HG02759 (cell line): ENCODE results near the gene EEF1E1.

Experiments used
- ATAC-seq: cut with Tn5 transposase; IDR thresholded peaks from one replicate; pipeline ENCODE4 v1.9.1; 2021; ENCODE audit warnings: mild to moderate bottlenecking, moderate library complexity; ENCODE audit not compliant: unreplicated experiment

EEF1E1 gene

DNA sequence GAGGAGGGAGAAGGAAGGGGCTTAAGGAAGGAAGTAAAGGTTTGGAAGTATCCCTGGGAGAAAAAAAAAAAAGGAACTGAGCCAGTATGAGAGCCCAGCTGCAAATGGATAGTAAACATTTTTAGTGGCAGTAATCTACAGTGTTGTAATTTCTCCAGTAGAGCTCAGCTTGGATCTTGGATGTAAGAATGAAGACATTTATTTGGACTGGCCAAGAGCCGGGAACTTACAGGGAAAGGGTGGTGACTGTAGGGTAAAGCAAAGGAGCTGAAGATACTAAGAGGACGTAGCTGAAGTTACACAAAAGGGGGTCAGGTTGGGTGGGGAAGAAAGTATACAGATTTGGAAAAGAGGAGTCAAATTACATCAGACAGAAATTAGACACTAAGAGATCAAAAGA is 13.5 kb downstream of the EEF1E1 start:
- no peak for ATAC-seq

DNA sequence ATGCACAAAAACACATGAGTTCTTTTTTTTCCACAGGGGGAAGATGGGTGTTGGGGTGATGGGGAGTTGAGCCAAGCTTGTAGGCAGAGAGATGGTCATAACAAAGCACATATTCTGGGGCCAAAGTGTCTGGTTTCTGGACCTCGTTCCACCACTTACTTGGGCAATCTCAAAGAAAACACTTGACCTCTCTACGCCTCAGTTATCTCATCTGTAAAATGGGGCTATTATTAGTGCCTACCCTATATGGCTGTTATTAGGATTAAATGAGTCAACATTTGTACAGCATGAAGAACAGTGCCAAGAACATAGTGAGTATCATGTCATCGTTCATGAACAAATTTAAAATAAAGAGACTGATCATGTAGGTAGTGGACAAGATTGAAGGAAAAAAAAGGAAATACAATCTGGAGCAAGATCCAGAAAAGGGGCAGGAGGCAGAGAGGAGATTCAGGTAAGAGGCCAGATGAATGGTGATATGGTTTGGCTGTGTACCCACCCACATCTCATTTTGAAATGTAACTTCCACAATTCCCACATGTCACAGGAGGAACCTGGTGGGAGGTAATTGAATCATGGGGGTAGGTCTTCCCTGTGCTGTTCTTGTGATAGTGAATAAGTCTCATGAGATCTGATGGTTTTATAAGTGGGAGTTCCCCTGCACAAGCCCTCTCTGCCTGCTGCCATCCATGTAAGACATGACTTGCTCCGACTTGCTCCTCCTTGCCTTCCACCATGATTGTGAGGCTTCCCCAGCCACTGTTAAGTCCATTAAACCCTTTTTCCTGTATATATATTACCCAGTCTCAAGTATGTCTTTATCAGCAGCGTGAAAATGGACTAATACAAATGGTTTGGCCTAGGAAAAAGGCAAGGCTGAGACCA is 14.2 kb downstream of the EEF1E1 start:
- no peak for ATAC-seq

DNA sequence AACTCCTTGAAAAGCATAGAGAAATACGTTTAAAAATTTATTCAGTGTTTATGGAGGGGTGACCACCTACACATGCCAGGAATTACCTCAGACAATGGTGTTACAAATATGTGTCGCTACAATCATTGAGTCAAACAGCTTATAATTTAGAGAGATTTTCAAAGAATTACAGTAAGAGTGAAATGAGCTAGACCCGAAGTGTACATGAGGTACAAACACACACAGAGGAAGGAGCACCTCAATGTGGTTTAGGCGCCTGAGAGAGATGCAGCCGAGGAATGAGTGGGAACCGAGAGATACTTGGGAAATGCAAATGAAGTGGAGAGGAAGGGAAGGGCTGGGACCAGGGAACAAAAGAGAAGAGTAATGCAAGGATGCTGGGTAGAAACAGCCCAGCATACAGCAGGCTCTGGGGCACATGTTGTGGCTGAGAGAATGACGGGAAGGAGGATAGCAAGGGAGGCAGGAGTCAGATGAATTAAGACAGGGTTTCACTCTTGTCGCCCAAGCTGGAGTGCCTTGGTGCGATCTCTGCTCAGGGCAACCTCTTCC is 15.5 kb downstream of the EEF1E1 start:
- ATAC-seq: no peak

DNA sequence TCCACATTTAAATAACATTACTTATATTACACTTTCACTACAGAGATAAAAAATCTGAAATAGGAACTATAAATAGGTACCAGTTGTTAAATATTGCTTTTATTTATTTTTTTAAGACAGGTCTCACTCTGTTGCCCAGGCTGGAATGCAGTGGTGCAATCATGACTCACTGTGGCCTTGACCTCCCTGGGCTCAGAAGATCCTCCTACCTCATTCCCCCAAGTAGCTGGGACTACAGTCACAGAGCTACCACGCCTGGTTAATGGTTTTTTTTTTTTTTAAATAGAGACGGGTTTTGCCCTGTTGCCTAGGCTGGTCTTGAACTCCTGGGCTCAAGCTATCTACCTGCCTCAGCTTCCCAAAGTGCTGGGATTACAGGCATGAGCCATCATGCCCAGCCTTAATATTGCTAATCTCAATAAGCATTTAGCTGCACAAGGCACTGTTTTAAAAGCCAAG is 17.3 kb downstream of the EEF1E1 start:
- ATAC-seq: no peak

DNA sequence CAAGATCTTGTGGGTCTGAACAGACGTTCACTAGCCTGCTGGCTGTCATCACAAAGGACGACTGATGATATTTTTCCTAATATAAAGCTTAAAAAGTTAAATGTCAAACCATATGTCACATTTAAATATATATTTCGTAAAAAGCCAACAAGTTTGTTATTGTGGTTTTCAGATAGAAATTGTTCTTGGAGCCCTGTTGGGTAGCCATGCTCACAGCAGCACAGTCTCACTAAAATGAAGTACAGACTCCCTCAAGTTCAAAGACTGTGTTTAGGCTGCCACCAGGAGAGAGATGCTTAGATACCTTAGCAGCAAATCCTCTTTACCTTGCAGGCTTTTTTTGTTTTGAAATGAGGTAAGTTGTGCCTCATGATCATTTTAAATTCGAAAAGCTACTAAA is 17.8 kb downstream of the EEF1E1 start:
- ATAC-seq: no peak

DNA sequence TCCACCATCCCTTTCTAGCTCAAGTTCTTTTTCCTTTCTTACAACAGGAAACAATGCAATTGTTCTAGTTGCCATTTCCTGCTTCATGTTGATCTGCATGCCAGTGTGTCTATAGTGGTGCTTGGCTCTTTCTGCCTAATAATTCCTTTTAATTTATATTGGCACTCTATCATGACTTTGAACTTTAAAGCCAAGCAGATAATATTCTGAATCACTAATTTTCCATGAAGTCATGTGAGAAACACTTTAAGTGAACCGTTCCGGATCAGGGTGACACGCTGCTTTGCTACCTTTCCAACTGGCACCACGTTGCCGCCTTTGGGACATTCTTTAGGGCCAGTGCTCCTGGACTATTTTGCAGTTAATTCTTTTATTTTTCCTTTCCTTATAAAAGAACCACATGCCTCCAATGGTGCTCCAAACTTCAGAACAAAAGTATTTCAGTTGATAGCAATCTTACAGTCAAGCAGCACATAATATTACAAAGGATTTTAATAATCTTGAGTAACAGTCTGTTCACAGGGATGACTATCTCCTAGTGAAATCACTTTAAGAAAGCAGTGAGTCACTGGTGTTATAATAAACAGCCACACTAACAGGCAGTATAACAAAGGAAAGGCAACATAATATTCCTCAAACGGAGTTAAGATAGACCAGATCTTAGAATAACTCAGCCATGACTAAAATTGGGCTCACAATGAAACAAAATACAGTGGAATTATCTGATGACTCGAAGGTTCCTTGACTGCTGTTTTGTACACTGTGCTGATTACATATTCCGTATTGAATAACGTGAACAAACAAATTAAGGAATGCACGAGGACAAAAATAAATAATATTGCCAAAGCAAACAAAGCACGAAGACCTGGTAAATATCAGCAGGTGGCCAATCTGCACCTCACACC is 19.1 kb downstream of the EEF1E1 start:
- ATAC-seq: no peak

DNA sequence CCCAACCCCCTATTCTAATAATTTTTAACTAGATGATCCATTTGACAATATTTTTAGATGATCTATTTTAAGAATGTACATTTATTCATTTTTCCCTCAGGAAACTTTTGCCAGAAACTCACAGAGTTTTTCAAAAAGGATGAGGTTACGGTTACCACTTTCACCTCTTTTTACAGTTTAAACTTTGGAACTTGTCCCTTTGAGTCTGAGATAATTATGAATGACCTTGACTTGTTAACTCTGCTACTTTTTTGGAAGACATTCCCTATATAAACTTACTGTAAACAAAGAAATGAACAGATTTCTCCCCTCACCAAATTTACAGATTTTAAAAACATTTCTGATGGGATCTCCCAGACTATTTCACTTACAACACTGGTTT is 19.8 kb downstream of the EEF1E1 start:
- no peak for ATAC-seq

DNA sequence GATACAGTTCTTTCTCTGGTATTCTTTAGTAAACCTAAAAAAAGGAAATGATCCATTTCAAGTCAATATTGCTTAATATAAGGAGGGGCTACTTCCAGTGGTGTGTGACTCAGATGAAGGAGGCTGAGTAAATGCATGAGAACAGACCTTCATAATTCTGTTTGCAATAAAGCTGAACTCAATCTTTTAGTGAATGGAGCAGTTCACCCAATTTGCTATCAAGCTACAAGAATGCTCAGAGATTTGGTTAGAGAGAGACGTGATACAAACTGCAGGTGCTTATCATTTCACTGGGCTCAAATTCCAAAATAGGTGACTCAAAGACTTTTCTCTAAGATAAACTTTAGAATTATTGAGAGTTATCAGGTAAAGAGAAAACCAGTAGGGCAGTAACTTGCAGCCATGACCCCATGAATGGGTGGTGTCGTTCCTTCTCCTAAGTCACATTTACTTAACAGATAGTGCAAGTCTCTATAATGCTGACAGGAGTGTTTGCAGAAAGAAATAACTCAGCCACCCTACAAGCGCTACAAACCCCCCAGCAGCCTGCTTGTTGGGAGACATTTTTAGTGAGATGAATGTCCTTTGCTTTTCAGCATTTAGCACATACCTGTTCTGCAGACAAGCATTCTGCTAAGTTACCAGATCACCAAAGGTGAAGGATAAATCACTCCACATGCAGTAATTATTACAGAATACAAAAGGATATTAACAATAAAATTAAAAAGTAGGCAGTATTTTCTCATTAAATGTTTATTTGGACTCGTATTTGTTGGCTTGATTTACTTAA is 21.8 kb downstream of the EEF1E1 start:
- ATAC-seq: no peak

DNA sequence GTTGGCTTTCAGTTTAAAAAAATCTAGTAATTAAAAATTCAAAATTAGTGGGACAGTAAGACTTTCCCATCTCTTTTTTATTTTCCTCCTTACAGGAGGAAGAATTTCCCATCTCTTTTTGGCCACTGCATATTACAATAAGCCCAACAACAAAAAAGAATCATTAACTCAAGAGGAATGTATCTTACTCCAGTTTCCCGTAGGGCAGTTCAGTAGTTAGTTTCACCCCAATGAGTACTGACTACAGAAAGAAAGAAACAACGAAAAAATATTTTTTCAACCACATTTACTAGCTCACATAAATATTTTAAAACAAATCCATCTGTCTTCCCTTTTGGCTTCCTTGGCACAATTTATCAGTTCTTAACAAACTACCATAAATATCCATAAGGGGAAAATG is 23.2 kb downstream of the EEF1E1 start:
- ATAC-seq: no peak

DNA sequence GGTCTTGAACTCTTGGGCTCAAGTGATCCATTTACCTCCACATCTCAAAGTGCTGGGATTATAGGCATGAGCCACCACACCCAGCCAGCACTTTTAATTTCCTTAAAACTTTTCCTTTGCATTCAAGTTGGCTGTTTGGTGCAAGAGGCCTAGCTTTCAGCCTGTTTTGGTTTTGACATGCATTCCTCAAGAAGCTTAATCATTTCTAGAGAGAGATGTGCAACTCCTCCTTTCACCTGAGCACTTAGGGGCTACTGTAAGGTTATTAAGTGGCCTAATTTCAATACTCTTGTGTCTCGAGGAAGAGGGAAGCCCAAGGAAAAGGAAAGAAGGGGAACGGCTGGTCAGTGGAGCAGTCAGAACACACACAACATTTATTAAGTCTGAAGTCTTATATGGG is 24.4 kb downstream of the EEF1E1 start:
- no peak for ATAC-seq

DNA sequence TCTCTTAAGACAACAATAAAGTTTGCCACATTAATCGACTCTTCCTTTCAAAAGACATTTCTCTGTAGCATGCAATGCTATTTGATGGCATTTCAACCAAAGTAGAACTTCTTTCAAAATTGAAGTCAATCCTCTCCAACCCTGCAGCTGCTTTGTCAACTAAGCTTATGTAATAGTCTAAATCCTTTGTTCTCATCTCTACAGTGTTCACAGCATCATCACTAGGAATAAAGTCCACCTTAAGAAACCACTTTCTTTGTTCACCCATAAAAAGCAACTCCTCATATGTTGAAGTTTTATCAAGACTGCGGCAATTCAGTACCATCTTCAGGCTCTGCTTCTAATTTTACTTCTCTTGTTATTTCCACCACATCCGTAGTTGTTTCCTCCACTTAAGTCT is 26.6 kb downstream of the EEF1E1 start:
- no peak for ATAC-seq

DNA sequence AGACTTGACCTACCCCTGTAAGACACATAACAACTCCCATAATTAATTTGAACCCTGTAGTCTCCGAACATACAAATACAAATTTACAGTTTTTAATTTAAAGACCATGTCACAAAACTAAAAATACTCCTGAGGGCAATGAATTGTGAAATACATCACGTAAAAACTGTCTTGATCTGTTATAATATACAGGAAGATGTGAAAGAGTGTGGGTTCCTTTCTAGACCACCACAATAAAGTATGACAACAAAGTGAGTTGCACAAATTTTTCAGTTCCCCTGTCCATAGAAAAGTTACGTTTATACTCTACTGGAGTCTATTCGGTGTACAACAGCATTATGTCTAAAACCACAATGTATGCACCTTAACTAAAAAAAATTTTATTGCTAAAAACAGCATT is 27.2 kb downstream of the EEF1E1 start:
- no peak for ATAC-seq

DNA sequence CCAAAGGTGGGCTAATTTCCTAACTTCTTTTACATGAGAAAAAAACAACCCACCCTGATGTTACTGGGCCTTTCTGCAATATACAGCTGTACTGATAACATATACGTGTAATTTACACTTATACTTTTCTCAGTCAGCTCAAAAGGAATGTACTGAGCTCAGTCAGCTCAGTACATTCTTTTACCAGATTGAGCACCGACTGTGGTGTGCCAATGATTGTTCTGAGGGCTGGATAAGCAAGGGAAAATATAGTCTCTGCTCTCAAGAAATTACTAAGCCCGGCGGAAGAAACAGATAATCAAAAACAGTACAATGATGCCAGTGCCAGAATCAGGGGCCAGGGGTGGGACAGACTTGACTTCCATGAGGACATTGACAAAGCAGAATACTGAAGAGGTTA is 28.1 kb downstream of the EEF1E1 start:
- no peak for ATAC-seq

DNA sequence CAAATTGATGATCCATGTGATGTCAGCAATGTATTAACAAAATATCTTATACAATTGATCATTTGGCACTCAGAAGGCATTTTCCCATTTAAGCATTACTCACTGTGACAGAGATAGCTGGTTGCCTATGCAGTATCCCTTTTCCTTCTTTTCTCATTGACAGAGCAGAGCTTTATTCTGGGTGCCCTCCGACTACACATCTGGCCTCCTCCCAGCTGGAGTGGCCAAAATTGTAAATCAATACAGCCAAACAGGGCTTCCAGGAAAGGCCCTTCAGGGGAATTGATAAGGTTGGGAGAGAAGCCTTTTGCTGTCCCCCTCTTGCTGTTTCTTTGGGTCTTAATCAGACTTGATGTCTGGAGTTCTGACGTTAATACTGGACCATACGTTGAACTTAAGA is 28.6 kb downstream of the EEF1E1 start:
- ATAC-seq: no peak

DNA sequence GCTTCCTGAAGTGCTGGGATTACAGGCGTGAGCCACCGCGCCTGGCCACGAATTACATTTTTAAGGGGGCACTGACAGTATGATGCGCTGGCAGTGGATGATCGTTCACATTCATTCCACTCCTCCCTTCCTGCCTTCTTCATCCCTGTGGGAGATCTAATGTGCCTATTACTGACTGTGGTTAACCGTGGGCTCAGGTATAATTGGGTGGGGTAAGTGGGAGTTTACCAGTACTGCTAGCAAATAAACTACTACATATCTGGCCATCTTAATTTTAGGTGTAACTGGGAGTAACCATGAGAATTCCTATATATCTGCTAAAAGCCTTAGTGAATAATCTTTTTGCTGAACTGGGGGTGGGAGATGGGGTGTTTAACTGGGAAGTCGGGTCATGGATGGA is 31.6 kb downstream of the EEF1E1 start:
- ATAC-seq: no peak

DNA sequence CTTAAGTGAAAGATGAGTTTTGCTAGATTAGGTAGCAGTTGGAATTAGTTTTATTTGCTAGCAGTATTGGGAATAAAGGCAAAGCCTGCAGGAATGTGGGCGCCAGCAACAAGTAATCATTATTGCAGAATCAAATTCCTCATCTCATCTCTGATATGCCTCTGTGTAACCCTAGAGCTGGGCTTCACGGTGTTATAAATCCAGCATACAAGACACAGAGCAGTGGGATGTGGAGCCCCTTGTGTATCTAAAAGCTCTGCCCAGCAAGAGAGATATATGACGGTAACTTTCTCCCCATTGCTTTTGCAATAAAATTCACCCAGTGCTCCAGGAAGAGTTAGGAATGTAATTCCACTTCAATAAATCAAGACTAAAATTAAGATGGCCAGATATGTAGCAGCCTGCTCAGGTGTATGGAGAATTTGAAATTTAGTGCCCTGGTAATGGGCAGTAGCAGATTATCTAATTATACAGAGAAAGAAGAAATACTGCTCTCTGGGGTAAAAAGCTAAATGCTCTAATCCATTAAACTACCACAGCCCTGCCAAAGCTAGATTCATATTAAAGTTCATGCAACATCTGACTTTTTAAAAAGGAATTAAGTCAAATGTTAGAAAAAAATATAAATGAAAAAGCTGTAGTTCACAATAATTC is 32.6 kb downstream of the EEF1E1 start:
- ATAC-seq: no peak

DNA sequence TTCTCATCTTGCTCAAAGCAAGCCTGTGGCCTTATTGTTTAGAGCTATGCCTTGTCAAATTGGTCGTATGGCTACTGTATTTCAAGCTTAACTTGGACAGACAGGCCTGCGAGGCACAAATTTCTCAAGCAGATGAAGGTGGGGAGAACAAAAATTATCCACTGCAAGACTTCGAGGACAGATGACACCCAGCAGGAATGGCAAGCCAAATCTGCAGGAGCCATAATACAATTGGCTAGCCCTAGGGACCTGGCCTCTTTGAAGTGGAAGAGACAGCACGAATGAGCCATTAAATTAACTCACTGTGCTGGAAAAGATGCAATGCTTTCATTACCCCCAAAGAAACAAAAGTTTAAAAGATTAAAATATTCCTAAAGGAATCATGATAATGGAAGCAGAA is 33.2 kb downstream of the EEF1E1 start:
- no peak for ATAC-seq

DNA sequence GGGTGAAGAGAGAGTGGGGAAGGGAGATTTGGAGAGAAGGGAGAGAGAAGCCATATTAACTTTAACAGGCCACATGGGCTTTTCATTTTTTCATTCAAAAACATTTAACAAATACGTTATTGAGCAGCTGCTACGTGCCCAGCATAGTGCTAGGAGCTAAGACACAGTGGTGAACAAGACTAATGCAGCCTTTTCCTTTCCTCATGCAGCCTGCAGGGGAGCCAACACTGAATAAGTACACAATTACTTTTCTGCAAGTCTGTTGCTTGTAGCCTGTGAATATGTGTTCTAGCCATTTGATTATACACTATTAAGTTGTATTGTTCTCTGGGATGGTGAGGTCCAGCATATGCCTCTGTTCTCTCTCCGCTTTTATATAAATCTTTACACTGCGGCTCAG is 36.2 kb downstream of the EEF1E1 start:
- ATAC-seq: no peak

DNA sequence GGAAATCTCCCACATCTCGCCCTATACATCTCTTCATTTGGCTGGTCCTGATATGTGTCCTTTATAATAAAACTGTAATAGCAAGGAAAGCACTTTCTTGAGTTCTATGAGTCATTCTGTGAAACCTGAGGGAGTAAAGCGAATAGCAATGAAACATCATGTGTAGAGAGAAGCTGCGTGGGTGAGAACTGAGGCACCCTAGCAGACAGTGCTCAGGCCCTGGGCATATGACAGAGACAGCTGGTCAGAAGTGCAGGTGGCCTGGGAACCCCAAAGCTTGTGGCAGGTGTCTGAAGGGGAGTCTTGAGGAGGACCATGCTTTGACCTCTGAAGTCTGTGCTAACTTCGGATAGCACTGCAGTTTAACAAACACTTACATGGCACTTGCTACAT is 36.8 kb downstream of the EEF1E1 start:
- ATAC-seq: peak; percentile 64
